HEK293 (cell line): ENCODE measurements around the gene CMKLR1.
A peak's percentile ranks its signal among the peaks of the same experiment; 100 is the strongest.

ENCODE experiments used
- CTCF ChIA-PET: fragments of 350-600 bp; formaldehyde crosslinking; extraction: SDS; loops from one replicate; lab custom pipeline; 2021; ENCODE audit warnings: antibody characterized with exemption; lab: Yijun Ruan, JAX
- POLR2A ChIA-PET: fragments of 300-600 bp; formaldehyde crosslinking; extraction: SDS; loops from one replicate; lab custom pipeline; 2020; ENCODE audit warnings: antibody characterized with exemption, inconsistent platforms; lab: Yijun Ruan, JAX
- H3K27ac ChIP-seq: fragments of 200-500 bp; sonication (Bioruptor generic); 2 replicates; pipeline ENCODE4 v1.5.1; 2014; ENCODE audit warnings: low read depth, low read length, control low read depth, inconsistent platforms; ENCODE audit errors: extremely low read depth
- H3K36me3 ChIP-seq, 2 experiments: fragments of 200-500 bp in 1 of 2; sonication (Bioruptor generic) in 1 of 2; 1 replicate in 1 of 2; 2 replicates in 1 of 2; pipeline ENCODE4 v1.5.1; 2014 to 2017; ENCODE audit warnings: inconsistent platforms in 2 of 2, low read length in 2 of 2; ENCODE audit not compliant: control insufficient read depth in 2 of 2, insufficient read depth in 1 of 2
- H3K4me1 ChIP-seq: fragments of 200-500 bp; sonication (Bioruptor generic); 2 replicates; pipeline ENCODE4 v1.5.1; 2014; ENCODE audit warnings: mild to moderate bottlenecking, low read length, inconsistent platforms; ENCODE audit not compliant: control insufficient read depth, insufficient read depth
- H3K4me3 ChIP-seq: 2 replicates; pipeline ENCODE4 v1.5.1; 2011; ENCODE audit warnings: low read depth, mild to moderate bottlenecking, control low read depth, low read length, moderate library complexity
- H3K9me3 ChIP-seq: fragments of 200-500 bp; sonication (Bioruptor generic); 2 replicates; pipeline ENCODE4 v1.5.1; 2014; ENCODE audit warnings: low read depth, low read length, inconsistent platforms; ENCODE audit not compliant: control insufficient read depth, insufficient read depth
- BCL11A ChIP-seq: fragments of 450-650 bp; formaldehyde crosslinking; IDR thresholded peaks from 2 replicates; pipeline ENCODE4 v1.5.1; 2016; ENCODE audit warnings: low read depth, missing biosample characterization, missing genetic modification characterization
- HOXA7 ChIP-seq: sonication (generic); formaldehyde crosslinking; IDR thresholded peaks from 2 replicates; pipeline ENCODE4 v1.8.1; 2022; ENCODE audit warnings: missing genetic modification reagents, borderline replicate concordance
- KLF9 ChIP-seq: fragments of 450-650 bp; formaldehyde crosslinking; IDR thresholded peaks from 2 replicates; pipeline ENCODE4 v1.5.1; 2016; ENCODE audit warnings: missing biosample characterization, missing genetic modification characterization, low read depth
- PRDM1 ChIP-seq: fragments of 450-650 bp; formaldehyde crosslinking; IDR thresholded peaks from 2 replicates; pipeline ENCODE4; 2016; ENCODE audit warnings: missing biosample characterization, missing genetic modification characterization
- SCRT2 ChIP-seq: fragments of 450-650 bp; formaldehyde crosslinking; IDR thresholded peaks from 2 replicates; pipeline ENCODE4 v1.5.1; 2016; ENCODE audit warnings: missing biosample characterization, missing genetic modification characterization
- ZBTB17 ChIP-seq: fragments of 450-650 bp; formaldehyde crosslinking; IDR thresholded peaks from 2 replicates; pipeline ENCODE4 v1.5.1; 2016; ENCODE audit warnings: missing biosample characterization, missing genetic modification characterization
- ZFP41 ChIP-seq: fragments of 450-650 bp; formaldehyde crosslinking; IDR thresholded peaks from 2 replicates; pipeline ENCODE4 v1.5.1; 2016; ENCODE audit warnings: missing biosample characterization, missing genetic modification characterization, borderline replicate concordance
- ZNF10 ChIP-seq: fragments of 450-650 bp; formaldehyde crosslinking; IDR thresholded peaks from 2 replicates; pipeline ENCODE4 v1.5.1; 2017; ENCODE audit warnings: missing biosample characterization, missing genetic modification characterization
- ZNF302 ChIP-seq: fragments of 450-650 bp; formaldehyde crosslinking; IDR thresholded peaks from 2 replicates; pipeline ENCODE4 v1.5.1; 2016; ENCODE audit warnings: missing biosample characterization, missing genetic modification characterization, low read depth
- ZNF560 ChIP-seq: fragments of 450-650 bp; formaldehyde crosslinking; IDR thresholded peaks from 2 replicates; pipeline ENCODE4 v1.5.1; 2017; ENCODE audit warnings: missing biosample characterization, missing genetic modification characterization, borderline replicate concordance
- ZNF561 ChIP-seq: fragments of 450-650 bp; IDR thresholded peaks from 2 replicates; pipeline ENCODE4 v1.5.1; 2018; ENCODE audit warnings: missing biosample characterization, missing genetic modification characterization, borderline replicate concordance
- ZNF623 ChIP-seq: fragments of 450-650 bp; formaldehyde crosslinking; IDR thresholded peaks from 2 replicates; pipeline ENCODE4 v1.5.1; 2016; ENCODE audit warnings: missing biosample characterization, missing genetic modification characterization
- ZNF629 ChIP-seq: fragments of 450-650 bp; formaldehyde crosslinking; IDR thresholded peaks from 2 replicates; pipeline ENCODE4 v1.5.1; 2017; ENCODE audit warnings: missing biosample characterization, missing genetic modification characterization
- ZNF701 ChIP-seq: fragments of 450-650 bp; formaldehyde crosslinking; IDR thresholded peaks from 2 replicates; pipeline ENCODE4 v1.5.1; 2016; ENCODE audit warnings: missing biosample characterization, missing genetic modification characterization
- ZNF791 ChIP-seq: fragments of 450-650 bp; formaldehyde crosslinking; IDR thresholded peaks from 2 replicates; pipeline ENCODE4 v1.5.1; 2016; ENCODE audit warnings: missing biosample characterization, missing genetic modification characterization
- ZSCAN30 ChIP-seq: fragments of 450-650 bp; IDR thresholded peaks from 2 replicates; pipeline ENCODE4 v1.5.1; 2018; ENCODE audit warnings: missing biosample characterization, mild to moderate bottlenecking, missing genetic modification characterization, moderate library complexity
- TF ChIP-seq, protein P1 (sequence below): fragments of 450-650 bp; formaldehyde crosslinking; IDR thresholded peaks from 2 replicates; pipeline ENCODE4 v1.5.1; 2016; ENCODE audit warnings: missing biosample characterization, missing genetic modification characterization, low read depth
- TF ChIP-seq, protein P2 (sequence below): fragments of 450-650 bp; formaldehyde crosslinking; IDR thresholded peaks from 2 replicates; pipeline ENCODE4 v1.5.1; 2016; ENCODE audit warnings: missing biosample characterization, missing genetic modification characterization
- TF ChIP-seq, protein P3 (sequence below): fragments of 450-650 bp; formaldehyde crosslinking; IDR thresholded peaks from 2 replicates; pipeline ENCODE4 v1.5.1; 2016; ENCODE audit warnings: missing biosample characterization, missing genetic modification characterization
- TF ChIP-seq, protein P4 (sequence below): fragments of 450-650 bp; formaldehyde crosslinking; IDR thresholded peaks from 2 replicates; pipeline ENCODE4 v1.5.1; 2016; ENCODE audit warnings: missing biosample characterization, missing genetic modification characterization
- TF ChIP-seq, protein P5 (sequence below): fragments of 450-650 bp; formaldehyde crosslinking; IDR thresholded peaks from 2 replicates; pipeline ENCODE4 v1.5.1; 2017; ENCODE audit warnings: missing biosample characterization, missing genetic modification characterization

CMKLR1 gene

DNA sequence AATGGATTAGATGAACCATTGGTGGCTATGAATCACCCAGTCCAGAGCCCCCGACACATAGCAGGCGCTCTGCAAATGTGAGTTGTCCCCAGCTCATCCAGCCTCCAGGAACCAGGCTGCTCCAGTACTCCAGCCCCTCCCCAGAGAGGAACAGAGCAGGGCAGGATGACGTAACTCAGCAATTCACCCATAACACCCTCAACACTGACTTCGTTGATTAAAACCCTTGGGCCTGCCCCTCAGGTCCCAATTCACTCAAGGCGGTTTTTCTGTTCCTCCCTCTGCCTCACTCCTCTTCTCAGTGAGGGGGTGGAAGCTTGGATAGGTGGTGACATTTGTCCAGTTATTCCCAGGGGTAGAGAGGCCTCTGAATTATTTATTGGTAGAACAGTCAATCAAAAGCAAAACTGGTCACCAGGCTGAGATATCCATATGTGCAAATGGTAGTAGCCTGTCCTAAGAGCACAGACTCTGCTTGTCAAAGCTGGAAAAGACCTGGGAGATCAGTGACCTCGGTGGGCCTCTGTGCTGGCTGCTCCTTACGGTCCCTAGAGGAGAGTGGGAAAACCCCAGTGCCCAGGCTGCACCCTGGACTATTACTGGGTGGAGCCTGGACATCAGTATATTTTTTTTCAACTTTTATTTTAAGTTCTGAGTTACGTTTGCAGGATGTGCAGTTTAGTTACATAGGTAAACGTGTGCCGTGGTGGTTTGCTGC lies 97.0 kb downstream of the CMKLR1 start (continued):
- TF ChIP-seq BCL11A (tag by site-specific recombination) (no peak), ZNF623 (tag by site-specific recombination) (no peak), ZNF561 (no peak), ZBTB17 (tag by site-specific recombination) (0 out of 2 replicates have a peak, but pooled peaks have one; percentile 15)
- TF ChIP-seq, protein P1, sequence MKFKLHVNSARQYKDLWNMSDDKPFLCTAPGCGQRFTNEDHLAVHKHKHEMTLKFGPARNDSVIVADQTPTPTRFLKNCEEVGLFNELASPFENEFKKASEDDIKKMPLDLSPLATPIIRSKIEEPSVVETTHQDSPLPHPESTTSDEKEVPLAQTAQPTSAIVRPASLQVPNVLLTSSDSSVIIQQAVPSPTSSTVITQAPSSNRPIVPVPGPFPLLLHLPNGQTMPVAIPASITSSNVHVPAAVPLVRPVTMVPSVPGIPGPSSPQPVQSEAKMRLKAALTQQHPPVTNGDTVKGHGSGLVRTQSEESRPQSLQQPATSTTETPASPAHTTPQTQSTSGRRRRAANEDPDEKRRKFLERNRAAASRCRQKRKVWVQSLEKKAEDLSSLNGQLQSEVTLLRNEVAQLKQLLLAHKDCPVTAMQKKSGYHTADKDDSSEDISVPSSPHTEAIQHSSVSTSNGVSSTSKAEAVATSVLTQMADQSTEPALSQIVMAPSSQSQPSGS (tag by site-specific recombination), result peak; percentile 86
- TF ChIP-seq, protein P2, sequence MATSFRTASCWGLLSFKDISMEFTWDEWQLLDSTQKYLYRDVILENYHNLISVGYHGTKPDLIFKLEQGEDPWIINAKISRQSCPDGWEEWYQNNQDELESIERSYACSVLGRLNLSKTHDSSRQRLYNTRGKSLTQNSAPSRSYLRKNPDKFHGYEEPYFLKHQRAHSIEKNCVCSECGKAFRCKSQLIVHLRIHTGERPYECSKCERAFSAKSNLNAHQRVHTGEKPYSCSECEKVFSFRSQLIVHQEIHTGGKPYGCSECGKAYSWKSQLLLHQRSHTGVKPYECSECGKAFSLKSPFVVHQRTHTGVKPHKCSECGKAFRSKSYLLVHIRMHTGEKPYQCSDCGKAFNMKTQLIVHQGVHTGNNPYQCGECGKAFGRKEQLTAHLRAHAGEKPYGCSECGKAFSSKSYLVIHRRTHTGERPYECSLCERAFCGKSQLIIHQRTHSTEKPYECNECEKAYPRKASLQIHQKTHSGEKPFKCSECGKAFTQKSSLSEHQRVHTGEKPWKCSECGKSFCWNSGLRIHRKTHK (tag by site-specific recombination), result no peak

DNA sequence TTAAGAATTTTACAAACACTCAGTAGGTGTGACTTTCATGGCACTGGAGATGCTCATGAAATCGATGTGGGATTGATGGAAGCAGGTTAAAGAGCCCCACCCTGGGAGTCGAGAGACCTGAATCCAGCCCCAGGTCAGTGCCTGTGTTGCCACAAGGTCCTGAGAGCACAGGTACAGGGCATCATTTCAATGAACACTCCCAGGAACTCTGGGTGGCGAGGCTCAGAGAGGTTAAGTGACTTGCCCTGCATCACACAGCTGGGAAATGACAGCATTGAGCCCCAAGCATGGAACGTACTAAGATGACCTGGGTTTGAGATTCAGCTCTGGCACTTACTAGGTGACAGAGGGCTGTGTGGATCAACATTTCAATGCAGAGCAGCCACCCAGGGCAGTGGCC lies 98.2 kb downstream of the CMKLR1 start:
- POLR2A ChIA-PET, result no interaction called here
- Histone ChIP-seq H3K4me3 (no peak overlapping the region), H3K9me3 (no peaks in the 10 kb centered on the region; the same call in 1 of the 2 replicates), H3K36me3 (no peaks in the 10 kb centered on the region), H3K27ac (no peak overlapping the region), H3K4me1 (no peaks in the 10 kb centered on the region)
- CTCF ChIA-PET, result no interaction called here
- TF ChIP-seq ZNF10 (tag by site-specific recombination) (no peak), ZNF629 (no peak), KLF9 (tag by site-specific recombination) (no peak), ZNF560 (tag by site-specific recombination) (no peak), HOXA7 (no peak), ZNF302 (tag by site-specific recombination) (no peak), ZNF791 (tag by site-specific recombination) (no peak), ZSCAN30 (tag by site-specific recombination) (no peak), PRDM1 (tag by site-specific recombination) (no peak), SCRT2 (no peak), ZFP41 (tag by site-specific recombination) (no peak), ZNF701 (tag by site-specific recombination) (no peak)
- TF ChIP-seq, protein P3, sequence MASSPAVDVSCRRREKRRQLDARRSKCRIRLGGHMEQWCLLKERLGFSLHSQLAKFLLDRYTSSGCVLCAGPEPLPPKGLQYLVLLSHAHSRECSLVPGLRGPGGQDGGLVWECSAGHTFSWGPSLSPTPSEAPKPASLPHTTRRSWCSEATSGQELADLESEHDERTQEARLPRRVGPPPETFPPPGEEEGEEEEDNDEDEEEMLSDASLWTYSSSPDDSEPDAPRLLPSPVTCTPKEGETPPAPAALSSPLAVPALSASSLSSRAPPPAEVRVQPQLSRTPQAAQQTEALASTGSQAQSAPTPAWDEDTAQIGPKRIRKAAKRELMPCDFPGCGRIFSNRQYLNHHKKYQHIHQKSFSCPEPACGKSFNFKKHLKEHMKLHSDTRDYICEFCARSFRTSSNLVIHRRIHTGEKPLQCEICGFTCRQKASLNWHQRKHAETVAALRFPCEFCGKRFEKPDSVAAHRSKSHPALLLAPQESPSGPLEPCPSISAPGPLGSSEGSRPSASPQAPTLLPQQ (tag by site-specific recombination), result no peak
- TF ChIP-seq, protein P4, sequence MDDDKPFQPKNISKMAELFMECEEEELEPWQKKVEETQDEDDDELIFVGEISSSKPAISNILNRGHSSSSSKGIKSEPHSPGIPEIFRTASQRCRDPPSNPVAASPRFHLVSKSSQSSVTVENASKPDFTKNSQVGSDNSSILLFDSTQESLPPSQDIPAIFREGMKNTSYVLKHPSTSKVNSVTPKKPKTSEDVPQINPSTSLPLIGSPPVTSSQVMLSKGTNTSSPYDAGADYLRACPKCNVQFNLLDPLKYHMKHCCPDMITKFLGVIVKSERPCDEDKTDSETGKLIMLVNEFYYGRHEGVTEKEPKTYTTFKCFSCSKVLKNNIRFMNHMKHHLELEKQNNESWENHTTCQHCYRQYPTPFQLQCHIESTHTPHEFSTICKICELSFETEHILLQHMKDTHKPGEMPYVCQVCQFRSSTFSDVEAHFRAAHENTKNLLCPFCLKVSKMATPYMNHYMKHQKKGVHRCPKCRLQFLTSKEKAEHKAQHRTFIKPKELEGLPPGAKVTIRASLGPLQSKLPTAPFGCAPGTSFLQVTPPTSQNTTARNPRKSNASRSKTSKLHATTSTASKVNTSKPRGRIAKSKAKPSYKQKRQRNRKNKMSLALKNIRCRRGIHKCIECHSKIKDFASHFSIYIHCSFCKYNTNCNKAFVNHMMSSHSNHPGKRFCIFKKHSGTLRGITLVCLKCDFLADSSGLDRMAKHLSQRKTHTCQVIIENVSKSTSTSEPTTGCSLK (tag by site-specific recombination), result no peak
- TF ChIP-seq, protein P5, sequence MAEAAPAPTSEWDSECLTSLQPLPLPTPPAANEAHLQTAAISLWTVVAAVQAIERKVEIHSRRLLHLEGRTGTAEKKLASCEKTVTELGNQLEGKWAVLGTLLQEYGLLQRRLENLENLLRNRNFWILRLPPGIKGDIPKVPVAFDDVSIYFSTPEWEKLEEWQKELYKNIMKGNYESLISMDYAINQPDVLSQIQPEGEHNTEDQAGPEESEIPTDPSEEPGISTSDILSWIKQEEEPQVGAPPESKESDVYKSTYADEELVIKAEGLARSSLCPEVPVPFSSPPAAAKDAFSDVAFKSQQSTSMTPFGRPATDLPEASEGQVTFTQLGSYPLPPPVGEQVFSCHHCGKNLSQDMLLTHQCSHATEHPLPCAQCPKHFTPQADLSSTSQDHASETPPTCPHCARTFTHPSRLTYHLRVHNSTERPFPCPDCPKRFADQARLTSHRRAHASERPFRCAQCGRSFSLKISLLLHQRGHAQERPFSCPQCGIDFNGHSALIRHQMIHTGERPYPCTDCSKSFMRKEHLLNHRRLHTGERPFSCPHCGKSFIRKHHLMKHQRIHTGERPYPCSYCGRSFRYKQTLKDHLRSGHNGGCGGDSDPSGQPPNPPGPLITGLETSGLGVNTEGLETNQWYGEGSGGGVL (tag by site-specific recombination), result no peak
- TF ChIP-seq, all 188 proteins: peak for 0
